Measurements from ENCODE around the gene PBX3. TPM values are rescaled to one million over a fixed set of nuclear protein-coding genes. Genes with fewer than 3 reads are reported as not detected.

Gene PBX3
- total RNA-seq, 1 donor, result 22.4 TPM

- no peak for DNase-seq (ENCODE audit: low read depth in 2 of 3, low spot score in 2 of 3)
Measured at GRCh38 chr9:125932012-125932411, 184.8 kb downstream of the PBX3 start.

- no peak for DNase-seq (ENCODE audit: low read depth in 2 of 3, low spot score in 2 of 3)
Measured at GRCh38 chr9:125932746-125933455, 185.7 kb downstream of the PBX3 start.

DNA sequence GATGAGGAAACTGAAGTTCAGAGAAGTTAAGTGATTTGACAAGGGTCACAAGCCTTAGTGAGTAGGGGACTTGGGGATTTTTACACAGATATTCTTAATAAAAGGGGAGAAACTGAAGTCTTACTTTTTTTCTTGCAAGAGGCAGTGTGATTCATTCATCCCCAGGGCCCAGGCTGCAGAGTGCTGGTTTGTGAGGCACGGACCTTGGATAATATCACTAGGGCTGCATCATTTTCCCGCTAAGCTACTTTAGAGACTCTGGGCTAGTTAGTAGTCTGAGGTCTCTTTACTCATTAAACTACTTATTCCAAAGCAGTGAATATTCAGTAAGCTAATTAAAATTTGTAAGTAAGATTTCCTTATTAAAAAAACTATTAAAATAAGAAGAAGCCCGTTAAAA, 195.0 kb downstream of the PBX3 start:
- DNase-seq (ENCODE audit: low read depth in 2 of 3, low spot score in 2 of 3), result no peak

DNA sequence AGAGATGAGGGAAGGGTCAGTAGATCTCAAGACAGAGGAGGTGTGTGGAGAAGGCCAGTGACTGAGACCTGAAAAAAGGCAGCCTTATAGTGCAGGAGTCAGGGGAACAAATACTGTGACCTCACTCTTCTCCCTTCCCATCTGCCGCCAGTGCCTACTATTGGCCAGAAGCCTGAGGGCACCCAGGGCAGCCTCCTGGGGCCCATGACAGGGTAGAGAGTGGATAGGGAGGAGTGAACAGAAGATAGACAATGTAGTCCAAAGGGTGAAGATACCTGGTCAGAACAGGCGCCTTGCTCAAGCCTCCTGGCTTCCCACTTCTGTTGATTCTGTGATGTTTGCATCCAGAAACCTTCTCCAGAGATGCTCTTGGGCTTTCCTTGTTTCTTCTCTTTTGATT, 196.7 kb downstream of the PBX3 start:
- DNase-seq (ENCODE audit: low read depth in 2 of 3, low spot score in 2 of 3), result no peak

DNA sequence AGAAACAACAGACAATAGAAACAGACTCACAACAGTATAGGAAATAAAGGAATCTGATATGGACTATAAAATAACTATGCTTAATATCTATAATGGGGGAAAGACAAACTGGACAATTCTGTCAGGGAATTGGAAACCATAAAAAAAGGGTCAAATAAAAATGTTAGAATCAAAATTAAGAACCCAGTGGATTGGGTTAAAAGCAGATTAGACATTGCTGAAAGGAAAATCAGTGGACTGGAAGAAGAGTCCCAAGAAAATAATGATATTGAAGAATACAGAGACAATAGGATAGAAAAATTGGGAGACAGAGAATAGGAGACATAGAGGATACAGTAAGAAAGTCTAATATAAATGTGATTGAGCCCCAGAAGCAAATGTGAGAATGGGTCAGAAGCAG, 199.2 kb downstream of the PBX3 start:
- no peak for DNase-seq (ENCODE audit: low read depth in 2 of 3, low spot score in 2 of 3)

DNA sequence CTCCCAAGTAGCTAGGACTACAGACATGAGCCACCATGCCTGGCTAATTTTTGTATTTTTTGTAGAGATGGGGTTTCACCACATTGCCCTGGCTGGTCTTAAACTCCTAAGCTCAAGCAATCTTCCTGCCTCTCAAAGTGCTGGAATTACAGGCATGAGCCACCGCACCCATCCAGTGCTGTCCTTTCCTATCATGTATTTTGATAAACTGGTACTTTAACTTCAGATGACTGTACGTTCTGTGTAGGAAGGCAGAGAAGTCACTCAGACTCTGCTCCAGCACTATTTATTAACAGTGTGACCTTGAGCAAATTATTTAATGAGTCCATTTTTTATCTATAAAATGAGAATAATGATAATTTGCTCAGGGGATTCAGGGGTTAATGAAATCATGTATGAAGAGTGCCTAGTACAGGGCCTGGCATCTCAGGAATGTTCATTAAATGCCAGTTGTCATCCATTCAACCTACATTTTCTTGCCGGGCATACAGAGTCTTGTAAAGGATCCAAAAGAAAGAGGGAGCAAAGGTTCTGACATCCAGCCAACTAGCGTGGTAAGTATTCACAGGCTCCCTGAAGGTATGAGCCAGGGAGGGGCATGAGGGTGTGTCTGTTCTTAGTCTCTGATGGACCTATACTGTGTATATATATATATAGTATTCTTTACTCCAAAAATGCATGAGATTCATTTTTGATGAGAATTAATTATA, 201.9 kb downstream of the PBX3 start:
- no peak for DNase-seq (ENCODE audit: low read depth in 2 of 3, low spot score in 2 of 3)

DNA sequence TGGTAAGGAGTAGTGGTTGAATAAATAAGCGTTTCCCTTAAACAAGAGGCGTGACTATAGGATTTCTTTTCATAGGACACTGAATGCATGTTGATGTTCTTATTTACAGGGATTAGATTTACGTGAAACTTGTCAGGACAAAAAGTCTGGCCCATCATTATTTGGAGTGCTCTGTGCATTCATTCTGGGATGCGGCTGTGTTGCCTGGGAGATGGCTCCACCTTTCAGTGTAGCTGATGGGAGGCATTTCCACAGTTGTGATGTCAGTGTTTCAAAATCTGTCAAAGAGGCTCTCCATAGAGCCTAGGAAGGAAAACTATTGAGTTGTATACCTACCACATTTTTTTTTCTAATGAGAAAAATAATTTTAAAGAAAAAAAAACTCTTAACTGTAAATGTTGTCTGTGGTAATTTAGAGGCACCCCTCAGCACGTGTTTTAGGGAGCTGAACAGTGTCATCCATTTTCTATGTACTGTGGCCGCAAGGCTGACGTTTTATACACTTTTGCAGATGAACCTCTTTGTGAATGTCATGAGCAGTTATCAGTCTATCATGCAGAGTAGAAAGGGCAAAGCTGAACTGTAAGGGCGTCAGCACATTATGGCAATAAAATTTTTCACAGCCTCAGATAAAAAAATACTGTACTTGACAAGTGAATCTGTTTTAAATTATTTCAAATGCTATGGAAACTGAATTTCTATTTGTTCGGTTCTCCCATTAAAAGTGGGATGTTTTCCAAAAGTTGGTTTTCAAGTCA, 202.7 kb downstream of the PBX3 start:
- no peak for DNase-seq (ENCODE audit: low read depth in 2 of 3, low spot score in 2 of 3)

- DNase-seq (ENCODE audit: low read depth in 2 of 3, low spot score in 2 of 3), result no peak
Measured at GRCh38 chr9:125950880-125951471, 203.8 kb downstream of the PBX3 start.

GRCh38 chr9:125953314-125954019, 206.3 kb downstream of the PBX3 start:
- no peak for DNase-seq (ENCODE audit: low read depth in 2 of 3, low spot score in 2 of 3)

DNA sequence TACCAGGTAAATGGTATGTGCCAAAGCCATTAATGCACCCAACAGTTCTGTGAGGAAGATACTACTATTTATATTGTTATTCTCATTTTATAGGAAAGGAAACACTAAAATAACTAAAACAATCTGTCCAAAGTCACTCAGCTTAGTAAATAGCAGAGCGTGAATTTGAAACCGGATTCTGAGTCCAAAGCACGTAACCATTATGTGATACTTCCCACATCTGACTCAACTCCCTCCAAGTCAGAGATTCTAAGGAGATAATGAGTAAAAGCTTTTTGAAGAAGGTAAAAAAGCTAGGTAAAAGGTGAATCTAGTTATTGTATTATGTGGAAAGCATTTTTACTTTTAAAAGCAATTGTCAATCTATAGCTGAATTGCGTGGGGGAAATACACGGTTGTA, 208.9 kb downstream of the PBX3 start:
- no peak for DNase-seq (ENCODE audit: low read depth in 2 of 3, low spot score in 2 of 3)

DNA sequence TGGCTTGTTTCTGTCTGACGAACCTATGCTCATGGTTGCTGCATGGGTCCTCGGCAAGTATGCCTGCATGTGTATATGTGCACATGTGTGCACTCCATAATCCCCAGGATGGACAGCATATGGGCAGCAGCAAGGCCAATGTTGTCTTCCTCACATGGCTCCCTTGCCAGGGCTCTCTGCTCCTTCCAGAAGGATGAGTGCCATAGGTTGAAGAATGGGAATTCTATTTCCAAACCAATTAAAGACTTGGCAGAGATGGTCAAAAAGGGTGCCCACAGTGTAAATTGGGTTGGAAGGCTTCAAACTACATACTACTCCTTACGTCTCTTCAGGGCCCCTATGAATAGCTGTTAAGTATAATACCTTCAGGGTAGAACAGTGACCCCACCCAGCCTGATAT, 212.1 kb downstream of the PBX3 start:
- no peak for DNase-seq (ENCODE audit: low read depth in 2 of 3, low spot score in 2 of 3)

- no peak for DNase-seq (ENCODE audit: low read depth in 2 of 3, low spot score in 2 of 3)
Measured at GRCh38 chr9:125959951-125960619, 212.9 kb downstream of the PBX3 start.

- DNase-seq (ENCODE audit: low read depth in 2 of 3, low spot score in 2 of 3), result no peak
Measured at GRCh38 chr9:125960626-125961025, 213.5 kb downstream of the PBX3 start.

DNA sequence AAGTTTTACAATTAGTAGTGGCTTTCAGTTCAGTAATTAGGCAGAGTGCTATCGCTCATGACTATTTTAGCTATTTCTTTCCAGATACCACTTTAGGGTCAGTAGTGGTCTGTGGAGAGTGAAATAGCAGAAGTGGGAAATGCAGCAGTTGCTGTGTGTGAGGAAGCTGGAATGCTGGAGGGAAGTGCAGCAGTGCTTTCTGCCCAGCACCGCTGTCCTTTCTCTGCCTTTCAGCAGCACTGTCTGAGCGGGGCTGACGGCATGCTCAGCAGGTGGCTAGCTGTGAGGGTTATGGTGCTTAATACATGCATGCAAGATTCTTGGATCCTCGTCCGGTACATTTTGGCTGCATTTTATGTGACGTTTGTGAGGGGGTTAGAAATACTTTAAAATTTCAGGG, 213.9 kb downstream of the PBX3 start:
- no peak for DNase-seq (ENCODE audit: low read depth in 2 of 3, low spot score in 2 of 3)

- DNase-seq (ENCODE audit: low read depth in 2 of 3, low spot score in 2 of 3), result no peak
Measured at GRCh38 chr9:125963932-125964331, 216.8 kb downstream of the PBX3 start.

- no peak for DNase-seq (ENCODE audit: low read depth in 2 of 3, low spot score in 2 of 3)
Measured at GRCh38 chr9:125964702-125965225, 217.6 kb downstream of the PBX3 start.

- DNase-seq (ENCODE audit: low read depth in 2 of 3, low spot score in 2 of 3), result no peak
Measured at GRCh38 chr9:125965477-125965876, 218.3 kb downstream of the PBX3 start.

DNA sequence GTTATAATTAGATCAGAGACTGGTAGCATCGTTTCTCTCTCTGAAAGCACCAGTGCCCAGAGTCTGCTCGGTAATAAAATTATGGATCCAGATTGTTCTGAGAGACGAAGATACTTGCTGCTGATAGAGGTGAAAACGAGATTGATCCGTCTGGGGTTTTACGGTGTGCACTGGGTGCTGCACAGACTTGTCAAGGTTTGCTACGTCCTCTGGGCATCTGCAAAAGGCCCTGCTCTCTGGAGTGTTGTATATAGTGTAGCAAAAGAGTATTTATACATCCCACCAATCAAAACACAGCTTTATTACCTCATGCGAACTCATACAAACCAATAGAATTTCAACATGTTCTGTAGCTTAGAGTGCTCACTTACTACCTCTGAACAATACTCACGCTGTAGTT, 219.3 kb downstream of the PBX3 start:
- DNase-seq (ENCODE audit: low read depth in 2 of 3, low spot score in 2 of 3), result no peak

GRCh38 chr9:125966959-125967711, 220.0 kb downstream of the PBX3 start:
- no peak for DNase-seq (ENCODE audit: low read depth in 2 of 3, low spot score in 2 of 3)
